OCI-LY7 (cell line): ENCODE measurements around the gene ITK. TPM values are rescaled to one million over a fixed set of nuclear protein-coding genes. Genes with fewer than 3 reads are reported as not detected.

ENCODE experiments used
- BruUV-seq: library from RNA; stranded (reverse); fragments of 400-500 nt; replicated peaks from 2 replicates; lab custom pipeline; 2021; lab: Mats Ljungman, UMichigan
- CTCF ChIA-PET: fragments of 300-600 bp; sonication (Branson Sonifier 250); formaldehyde crosslinking; loops from one replicate; lab custom pipeline; 2022; ENCODE audit warnings: antibody characterized with exemption; ENCODE audit not compliant: unreplicated experiment; lab: Charles Lee
- POLR2A ChIA-PET: fragments of 300-600 bp; sonication (Branson Sonifier 250); formaldehyde crosslinking; loops from one replicate; lab custom pipeline; 2022; ENCODE audit warnings: antibody characterized with exemption; lab: Charles Lee
- DNase-seq: peaks from one replicate; pipeline ENCODE4 v3.0.0-alpha.2; 2015; ENCODE audit warnings: low spot score
- H2AFZ ChIP-seq: fragments of 200-600 bp; sonication (generic), shearing (Covaris generic); 2 replicates; pipeline ENCODE4 v1.6.1; 2014; ENCODE audit warnings: mild to moderate bottlenecking, antibody characterized with exemption, low read length, moderate library complexity
- H3K27ac ChIP-seq: fragments of 200-600 bp; sonication (generic); 2 replicates; pipeline ENCODE4 v1.5.1; 2014; ENCODE audit warnings: mixed run types, low read depth, mild to moderate bottlenecking, moderate library complexity, low read length, inconsistent platforms; ENCODE audit not compliant: poor library complexity, severe bottlenecking
- H3K36me3 ChIP-seq: fragments of 200-600 bp; sonication (generic); 2 replicates; pipeline ENCODE4 v1.6.1; 2014; ENCODE audit warnings: mild to moderate bottlenecking, antibody characterized with exemption, low read length, moderate library complexity, mixed read lengths; ENCODE audit not compliant: insufficient read depth
- H3K4me1 ChIP-seq: fragments of 200-600 bp; sonication (generic); 2 replicates; pipeline ENCODE4 v1.5.1; 2014; ENCODE audit warnings: mild to moderate bottlenecking, low read length; ENCODE audit not compliant: insufficient read depth, poor library complexity, severe bottlenecking
- H3K4me2 ChIP-seq: fragments of 200-600 bp; sonication (generic); 2 replicates; pipeline ENCODE4 v1.6.1; 2014; ENCODE audit warnings: mild to moderate bottlenecking, low read length
- H3K4me3 ChIP-seq: fragments of 200-600 bp; sonication (generic); 2 replicates; pipeline ENCODE4 v1.5.1; 2014; ENCODE audit warnings: mild to moderate bottlenecking, low read depth, low read length; ENCODE audit not compliant: poor library complexity, severe bottlenecking
- H3K79me2 ChIP-seq: fragments of 200-600 bp; sonication (generic); 2 replicates; pipeline ENCODE4 v1.6.1; 2016; ENCODE audit warnings: low read depth, mild to moderate bottlenecking, low read length, moderate library complexity, mixed read lengths; ENCODE audit not compliant: insufficient read depth
- H3K9me2 ChIP-seq: fragments of 200-600 bp; sonication (generic); 2 replicates; pipeline ENCODE4 v1.6.1; 2016; ENCODE audit warnings: mild to moderate bottlenecking, low read length, mixed read lengths; ENCODE audit not compliant: insufficient read depth
- H3K9me3 ChIP-seq: fragments of 200-600 bp; sonication (generic); 2 replicates; pipeline ENCODE4 v1.6.1; 2014; ENCODE audit warnings: mild to moderate bottlenecking, mixed run types, low read length, mixed read lengths
- H4K20me1 ChIP-seq: fragments of 200-600 bp; sonication (generic); 2 replicates; pipeline ENCODE4 v1.6.1; 2014; ENCODE audit warnings: mild to moderate bottlenecking, antibody characterized with exemption, low read length, moderate library complexity, mixed read lengths; ENCODE audit not compliant: insufficient read depth
- CTCF ChIP-seq: fragments of 200-600 bp; sonication (generic); conservative IDR thresholded peaks from 2 replicates; pipeline ENCODE4 v1.5.1; 2014; ENCODE audit warnings: mild to moderate bottlenecking, antibody characterized with exemption, low read length, moderate library complexity, mixed read lengths
- EZH2phosphoT487 ChIP-seq: fragments of 200-600 bp; sonication (generic); IDR thresholded peaks from 2 replicates; pipeline ENCODE4 v1.6.1; 2018; ENCODE audit warnings: low read depth, borderline replicate concordance, mild to moderate bottlenecking, mixed run types, antibody characterized with exemption, low read length, moderate library complexity, mixed read lengths
- intact Hi-C: fragments of 100-400 bp; cut with micrococcal nuclease; formaldehyde crosslinking; loops from one replicate; pipeline ENCODE4 v1.10.0; 2022; ENCODE audit not compliant: unreplicated experiment
- total RNA-seq, 2 experiments: library from RNA; depleted of rRNA in 1 of 2; stranded (reverse); fragments of >200 nt in 1 of 2; shearing (Covaris generic) in 1 of 2; gene quantifications; 2 replicates each; pipeline ENCODE4 v1.2.3, GENCODE V29; 2014 to 2022

ITK gene
- total RNA-seq, 2 experiments from 2014 or later: not detected

- CTCF ChIA-PET: no interaction called here
- H2AFZ ChIP-seq: no peak overlapping the region
- TF ChIP-seq EZH2phosphoT487: no peak
- TF ChIP-seq CTCF: no peak
- no peaks in the 10 kb centered on the region for H3K9me2 ChIP-seq
- POLR2A ChIA-PET: no interaction called here
- no peak overlapping the region for H3K27ac ChIP-seq
- H3K36me3 ChIP-seq: no peaks in the 10 kb centered on the region
- no peak for DNase-seq
- no peak overlapping the region for H3K4me2 ChIP-seq
- H3K9me3 ChIP-seq: no peaks in the 10 kb centered on the region
- H3K4me3 ChIP-seq: no peak overlapping the region
- no peaks in the 10 kb centered on the region for H3K79me2 ChIP-seq
- H4K20me1 ChIP-seq: no peaks in the 10 kb centered on the region
- intact Hi-C loops: no loop called here
- no TSS peak for BruUV-seq
- no peaks in the 10 kb centered on the region for H3K4me1 ChIP-seq
Observed at GRCh38 chr5:157161996-157162395, 18.6 kb upstream of the ITK start.

- H3K4me2 ChIP-seq: no peak overlapping the region
- no peak overlapping the region for H3K27ac ChIP-seq
- no peak for DNase-seq
- intact Hi-C loops: no loop called here
- POLR2A ChIA-PET: interaction anchor here (0.7 kb wide), 1 partner anchor 43 kb away, joined by 3 read pairs; no protein-coding TSS in a partner anchor
- no peaks in the 10 kb centered on the region for H4K20me1 ChIP-seq
- H3K79me2 ChIP-seq: no peaks in the 10 kb centered on the region
- H3K4me3 ChIP-seq: no peak overlapping the region
- TF ChIP-seq CTCF: no peak
- no peak for TF ChIP-seq EZH2phosphoT487
- no peaks in the 10 kb centered on the region for H3K9me2 ChIP-seq
- no peaks in the 10 kb centered on the region for H3K9me3 ChIP-seq
- H2AFZ ChIP-seq: no peak overlapping the region
- BruUV-seq: no TSS peak
- H3K4me1 ChIP-seq: no peaks in the 10 kb centered on the region
- H3K36me3 ChIP-seq: no peaks in the 10 kb centered on the region
- CTCF ChIA-PET: no interaction called here
Observed at GRCh38 chr5:157162919-157163510, 17.6 kb upstream of the ITK start.

- no peak overlapping the region for H3K4me3 ChIP-seq
- H3K79me2 ChIP-seq: no peaks in the 10 kb centered on the region
- intact Hi-C loops: no loop called here
- no peaks in the 10 kb centered on the region for H3K9me3 ChIP-seq
- ChIA-PET CTCF (no interaction called here), POLR2A (interaction anchor here (0.7 kb wide), 1 partner anchor 365 kb away, joined by 4 read pairs; no protein-coding TSS in a partner anchor)
- DNase-seq: no peak
- H2AFZ ChIP-seq: no peak overlapping the region
- no peak overlapping the region for H3K4me2 ChIP-seq
- TF ChIP-seq CTCF (no peak), EZH2phosphoT487 (no peak)
- no peaks in the 10 kb centered on the region for H3K36me3 ChIP-seq
- H4K20me1 ChIP-seq: no peaks in the 10 kb centered on the region
- no peaks in the 10 kb centered on the region for H3K9me2 ChIP-seq
- BruUV-seq: no TSS peak
- H3K4me1 ChIP-seq: no peaks in the 10 kb centered on the region
- H3K27ac ChIP-seq: no peak overlapping the region
Observed at GRCh38 chr5:157164521-157164920, 16.1 kb upstream of the ITK start.
